HepG2 (cell line): ENCODE results near the gene ADGRV1. TPM values are rescaled to one million over a fixed set of nuclear protein-coding genes. Genes with fewer than 3 reads are reported as not detected.

Experiments
- ATAC-seq: fragments of 200-7000 bp; cut with Tn5 transposase; 3 replicates; pipeline ENCODE4 v1.9.1; 2020; ENCODE audit warnings: mild to moderate bottlenecking, moderate library complexity
- BruUV-seq: library from RNA; stranded (reverse); fragments of 400-500 nt; replicated peaks from 2 replicates; lab custom pipeline; 2021; lab: Mats Ljungman, UMichigan
- CTCF ChIA-PET: fragments of 300-600 bp; formaldehyde crosslinking; extraction: SDS; loops from one replicate; lab custom pipeline; 2021; ENCODE audit warnings: low total read pairs, inconsistent platforms, low intra/inter-chr PET ratio; lab: Yijun Ruan, JAX
- POLR2A ChIA-PET: fragments of 350-600 bp; sonication (Branson Sonifier 250); formaldehyde crosslinking; loops from one replicate; lab custom pipeline; 2020; ENCODE audit warnings: antibody characterized with exemption, inconsistent platforms; lab: Yijun Ruan, JAX
- DNase-seq: peaks from one replicate; pipeline ENCODE4 v3.0.0-alpha.2; 2015; ENCODE audit warnings: low spot score
- FAIRE-seq: peaks from 3 replicates; lab custom pipeline; 2011; peaks lifted over from hg19 to GRCh38; lab: Jason Lieb, UNC
- H2AFZ ChIP-seq: one replicate; pipeline ENCODE4 v1.6.1; 2011; ENCODE audit warnings: low read length, inconsistent platforms
- H3K27ac ChIP-seq: fragments of 300-600 bp; 3 replicates; pipeline ENCODE4 v1.8.0; 2011; ENCODE audit warnings: mixed run types, mild to moderate bottlenecking, mixed read lengths, low read length, inconsistent platforms; ENCODE audit not compliant: insufficient read depth; ENCODE audit errors: extremely low read length
- H3K27me3 ChIP-seq, 2 experiments: fragments of 200-600 bp in 1 of 2; 2 replicates in 1 of 2; 3 replicates in 1 of 2; pipeline versions ENCODE4 v1.6.0 to v1.8.0; 2011; ENCODE audit warnings: low read length in 2 of 2, mild to moderate bottlenecking in 2 of 2, moderate library complexity in 2 of 2, inconsistent platforms in 1 of 2; ENCODE audit not compliant: insufficient read depth in 2 of 2, control insufficient read depth in 1 of 2
- H3K36me3 ChIP-seq, 2 experiments: fragments of 200-600 bp in 1 of 2; replicated peaks in 1 of 2; 2 replicates in 1 of 2; 3 replicates in 1 of 2; pipeline versions ENCODE4 v1.5.1 to v1.8.0; 2011; ENCODE audit warnings: low read length in 2 of 2, inconsistent platforms in 1 of 2; ENCODE audit not compliant: insufficient read depth in 2 of 2, control insufficient read depth in 1 of 2
- H3K4me1 ChIP-seq: 2 replicates; pipeline ENCODE4 v1.5.1; 2012; ENCODE audit warnings: low read length, inconsistent platforms; ENCODE audit not compliant: insufficient read depth
- H3K4me2 ChIP-seq: 2 replicates; pipeline ENCODE4 v1.6.0; 2011; ENCODE audit warnings: low read depth, low read length, inconsistent platforms
- H3K4me3 ChIP-seq, 3 experiments: fragments of 200-600 bp in 1 of 3; sonication (generic), shearing (Covaris generic) in 1 of 3; replicated peaks in 1 of 3; 2 replicates each; pipeline ENCODE4 v1.5.1; 2011 to 2016; ENCODE audit warnings: low read length in 3 of 3, inconsistent platforms in 2 of 3, low read depth in 2 of 3, mild to moderate bottlenecking in 2 of 3, control low read depth in 1 of 3, mixed read lengths in 1 of 3; ENCODE audit not compliant: insufficient read depth in 1 of 3
- H3K79me2 ChIP-seq: one replicate; pipeline ENCODE4 v1.6.1; 2011; ENCODE audit warnings: low read length, inconsistent platforms; ENCODE audit not compliant: insufficient read depth
- H3K9ac ChIP-seq: 2 replicates; pipeline ENCODE4 v1.6.0; 2011; ENCODE audit warnings: mild to moderate bottlenecking, low read depth, low read length, inconsistent platforms; ENCODE audit not compliant: insufficient read depth
- H3K9me3 ChIP-seq: 2 replicates; pipeline ENCODE4 v1.5.1; 2012; ENCODE audit warnings: mild to moderate bottlenecking, low read length
- H4K20me1 ChIP-seq: 2 replicates; pipeline ENCODE4 v1.6.0; 2011; ENCODE audit warnings: inconsistent platforms, mild to moderate bottlenecking, low read length, moderate library complexity; ENCODE audit not compliant: insufficient read depth
- AHR ChIP-seq: IDR thresholded peaks from 2 replicates; pipeline ENCODE4 v1.6.1; 2018; ENCODE audit warnings: missing genetic modification reagents, missing compliant biosample characterization
- ATF2 ChIP-seq: sonication (generic); formaldehyde crosslinking; IDR thresholded peaks from 2 replicates; pipeline ENCODE4 v1.4.0; 2020; ENCODE audit warnings: missing genetic modification reagents
- CCDC6 ChIP-seq: sonication (generic); formaldehyde crosslinking; IDR thresholded peaks from 2 replicates; pipeline ENCODE4 v1.8.1; 2022; ENCODE audit warnings: mild to moderate bottlenecking, missing genetic modification reagents, moderate library complexity
- FOXP1 ChIP-seq, 2 experiments: fragments of 450-650 bp in 1 of 2; IDR thresholded peaks; 2 replicates each; pipeline ENCODE4 v1.6.1; 2017 to 2018; ENCODE audit warnings: antibody characterized with exemption in 1 of 2
- NR3C1 ChIP-seq: sonication (generic); formaldehyde crosslinking; IDR thresholded peaks from 2 replicates; pipeline ENCODE4 v1.4.0; 2020; ENCODE audit warnings: missing genetic modification reagents
- PPARG ChIP-seq: conservative IDR thresholded peaks from 2 replicates; pipeline ENCODE4 v1.6.1; 2016; ENCODE audit warnings: missing biosample characterization, missing genetic modification reagents
- SMC3 ChIP-seq: IDR thresholded peaks from 2 replicates; pipeline ENCODE4 v1.6.1; 2011; ENCODE audit warnings: low read length, improper control_type of control experiment
- STAG1 ChIP-seq: sonication (generic); formaldehyde crosslinking; IDR thresholded peaks from 2 replicates; pipeline ENCODE4 v1.4.0; 2020; ENCODE audit warnings: missing genetic modification reagents
- ZFP37 ChIP-seq: sonication (generic); formaldehyde crosslinking; IDR thresholded peaks from 2 replicates; pipeline ENCODE4 v1.4.0; 2020; ENCODE audit warnings: missing genetic modification reagents, borderline replicate concordance
- ZMYM3 ChIP-seq: sonication (generic); formaldehyde crosslinking; IDR thresholded peaks from 2 replicates; pipeline ENCODE4 v1.5.1; 2020; ENCODE audit warnings: mild to moderate bottlenecking, missing genetic modification reagents
- ZNF281 ChIP-seq: sonication (generic); formaldehyde crosslinking; IDR thresholded peaks from 2 replicates; pipeline ENCODE4 v1.4.0; 2020; ENCODE audit warnings: missing genetic modification reagents, borderline replicate concordance
- ZNF34 ChIP-seq: sonication (generic); formaldehyde crosslinking; IDR thresholded peaks from 2 replicates; pipeline ENCODE4 v1.4.0; 2020; ENCODE audit warnings: mild to moderate bottlenecking, missing genetic modification reagents, borderline replicate concordance
- ZNF619 ChIP-seq: sonication (generic); formaldehyde crosslinking; IDR thresholded peaks from 2 replicates; pipeline ENCODE4 v1.4.0; 2020; ENCODE audit warnings: mild to moderate bottlenecking, missing genetic modification reagents
- ZNF777 ChIP-seq: sonication (generic); formaldehyde crosslinking; IDR thresholded peaks from 2 replicates; pipeline ENCODE4 v1.4.0; 2020; ENCODE audit warnings: missing genetic modification reagents
- ZSCAN5A ChIP-seq: sonication (generic); formaldehyde crosslinking; IDR thresholded peaks from 2 replicates; pipeline ENCODE4 v1.8.0; 2022; ENCODE audit warnings: mild to moderate bottlenecking, missing genetic modification reagents, borderline replicate concordance
- WGBS: methylation state at CpG from one replicate; pipeline ENCODE4 v1.1.6; 2017; ENCODE audit warnings: low lambda C conversion rate; 5-methylcytosine and 5-hydroxymethylcytosine counted together
- in situ Hi-C: cut with HindIII; loops from 2 replicates; pipeline ENCODE4 v1.10.0; 2017; ENCODE audit warnings: low pct_unique_long_range_greater_than_20kb; ENCODE audit not compliant: extremely low pct_ligation_motif_present
- intact Hi-C: fragments of 100-400 bp; cut with micrococcal nuclease; formaldehyde crosslinking; loops from one replicate; pipeline ENCODE4 v1.10.0; 2022; ENCODE audit not compliant: unreplicated experiment
- polyA plus RNA-seq, 8 experiments: library from polyadenylated mRNA; depleted of rRNA in 3 of 8; stranded (reverse) in 7 of 8; unstranded in 1 of 8; fragments of >200 nt; fragmentation: Illumina TruSeq in 4 of 8; extraction: Trizol in 4 of 8; gene quantifications; 2 replicates each; pipeline versions ENCODE4 v1.2.1 to v1.2.3, GENCODE V29; 2011 to 2016; ENCODE audit warnings: low read depth in 4 of 8, missing spikeins in 1 of 8, mixed read lengths in 1 of 8; ENCODE audit not compliant: insufficient read depth in 1 of 8
- total RNA-seq, 5 experiments: library from RNA; depleted of rRNA; stranded (reverse); fragments of >200 nt; fragmentation: Illumina TruSeq; extraction: Trizol; gene quantifications; 2 replicates each; pipeline ENCODE4 v1.2.3, GENCODE V29; 2016; ENCODE audit warnings: low read depth in 1 of 5
- TF ChIP-seq, protein P1 (sequence below): sonication (generic); formaldehyde crosslinking; IDR thresholded peaks from 2 replicates; pipeline ENCODE4 v1.5.0; 2020; ENCODE audit warnings: mild to moderate bottlenecking, missing genetic modification reagents, moderate library complexity

ADGRV1 gene
- total and polyA plus RNA-seq, 2 of the 13 experiments (the other 11 are each of a cell fraction or from before 2014, with no cell fraction given) = 1.7 to 3.9 TPM

GRCh38 chr5:90709323-90710155 lies 150.9 kb downstream of the ADGRV1 start:
- Histone ChIP-seq H3K4me3 (no peak overlapping the region), H2AFZ (no peak overlapping the region), H3K79me2 (no peaks in the 10 kb centered on the region), H3K4me1 (no peaks in the 10 kb centered on the region), H3K9me3 (no peaks in the 10 kb centered on the region), H4K20me1 (no peaks in the 10 kb centered on the region), H3K36me3 (no peaks in the 10 kb centered on the region), H3K4me2 (no peak overlapping the region), H3K27me3 (no peaks in the 10 kb centered on the region), H3K27ac (no peak overlapping the region), H3K9ac (no peak overlapping the region)
- intact Hi-C loops (loop anchor here (1.0 to 5.0 kb wide), 2 partner anchors 74 to 708 kb away; no protein-coding TSS in a partner anchor), in situ Hi-C loops (loop anchor here (10.0 kb wide), 1 partner anchor 75 kb away; no protein-coding TSS in a partner anchor)
- WGBS = 7% methylated on average over 1 of the region's 1 CpG
- ChIA-PET POLR2A (no interaction called here), CTCF (interaction anchor here (1.9 kb wide), 1 partner anchor 74 kb away, joined by 17 read pairs; no protein-coding TSS in a partner anchor)
- ATAC-seq (peak; percentile 89), FAIRE-seq (peak; percentile 37), DNase-seq (peak; percentile 27)
- no TSS peak for BruUV-seq
- TF ChIP-seq SMC3 (peak; percentile 56; the same call in 1 of the 2 replicates), ZFP37 (no peak), NR3C1 (no peak), ZMYM3 (no peak), CCDC6 (CRISPR knock-in tag) (no peak), STAG1 (CRISPR knock-in tag) (peak; percentile 49), ZSCAN5A (CRISPR knock-in tag) (no peak), AHR (no peak), ZNF777 (CRISPR knock-in tag) (no peak), FOXP1 (IDR thresholded peaks at IDR 0.05) (no peak), FOXP1 (CRISPR knock-in tag; IDR thresholded peaks at IDR 0.05) (no peak), ZNF281 (no peak), PPARG (CRISPR knock-in tag) (no peak), ZNF619 (CRISPR knock-in tag) (no peak), ATF2 (CRISPR knock-in tag) (no peak), ZNF34 (CRISPR knock-in tag) (no peak)
- TF ChIP-seq, protein P1, sequence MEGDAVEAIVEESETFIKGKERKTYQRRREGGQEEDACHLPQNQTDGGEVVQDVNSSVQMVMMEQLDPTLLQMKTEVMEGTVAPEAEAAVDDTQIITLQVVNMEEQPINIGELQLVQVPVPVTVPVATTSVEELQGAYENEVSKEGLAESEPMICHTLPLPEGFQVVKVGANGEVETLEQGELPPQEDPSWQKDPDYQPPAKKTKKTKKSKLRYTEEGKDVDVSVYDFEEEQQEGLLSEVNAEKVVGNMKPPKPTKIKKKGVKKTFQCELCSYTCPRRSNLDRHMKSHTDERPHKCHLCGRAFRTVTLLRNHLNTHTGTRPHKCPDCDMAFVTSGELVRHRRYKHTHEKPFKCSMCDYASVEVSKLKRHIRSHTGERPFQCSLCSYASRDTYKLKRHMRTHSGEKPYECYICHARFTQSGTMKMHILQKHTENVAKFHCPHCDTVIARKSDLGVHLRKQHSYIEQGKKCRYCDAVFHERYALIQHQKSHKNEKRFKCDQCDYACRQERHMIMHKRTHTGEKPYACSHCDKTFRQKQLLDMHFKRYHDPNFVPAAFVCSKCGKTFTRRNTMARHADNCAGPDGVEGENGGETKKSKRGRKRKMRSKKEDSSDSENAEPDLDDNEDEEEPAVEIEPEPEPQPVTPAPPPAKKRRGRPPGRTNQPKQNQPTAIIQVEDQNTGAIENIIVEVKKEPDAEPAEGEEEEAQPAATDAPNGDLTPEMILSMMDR (CRISPR knock-in tag) = peak; percentile 67
